ENCODE data around the gene NCKAP5.

The NCKAP5 gene

GRCh38 chr2:133568172-133568571 lies at the start of gene NCKAP5:
TSS of gene NCKAP5 (minus strand) at chr2:133568463. CDS start at chr2:133517526, 50,937 bp downstream.
- DNase-seq (ENCODE audit: low read depth) = no peak
- peak within 1 kb of the TSS; percentile 39 for H3K4me3 ChIP-seq (ENCODE audit: low read depth, low read length)

- no peak overlapping the region for H3K4me3 ChIP-seq (ENCODE audit: low read depth, low read length)
- no peak for DNase-seq (ENCODE audit: low read depth)
Observed at GRCh38 chr2:133609664-133610063, 41.4 kb upstream of the NCKAP5 start.

GRCh38 chr2:133608291-133608690 lies 40.0 kb upstream of the NCKAP5 start:
- no peak for DNase-seq (ENCODE audit: low read depth)
- H3K4me3 ChIP-seq (ENCODE audit: low read depth, low read length) = no peak overlapping the region

GRCh38 chr2:133607679-133608078 lies 39.4 kb upstream of the NCKAP5 start:
- DNase-seq (ENCODE audit: low read depth) = no peak
- no peak overlapping the region for H3K4me3 ChIP-seq (ENCODE audit: low read depth, low read length)

GRCh38 chr2:133606616-133607015 lies 38.4 kb upstream of the NCKAP5 start:
- no peak for DNase-seq (ENCODE audit: low read depth)
- H3K4me3 ChIP-seq (ENCODE audit: low read depth, low read length) = no peak overlapping the region

GRCh38 chr2:133605766-133606137 lies 37.5 kb upstream of the NCKAP5 start:
- no peak overlapping the region for H3K4me3 ChIP-seq (ENCODE audit: low read depth, low read length)
- DNase-seq (ENCODE audit: low read depth) = no peak

GRCh38 chr2:133605011-133605765 lies 36.9 kb upstream of the NCKAP5 start:
- H3K4me3 ChIP-seq (ENCODE audit: low read depth, low read length) = no peak overlapping the region
- no peak for DNase-seq (ENCODE audit: low read depth)

- no peak for DNase-seq (ENCODE audit: low read depth)
- no peak overlapping the region for H3K4me3 ChIP-seq (ENCODE audit: low read depth, low read length)
Observed at GRCh38 chr2:133603109-133603508, 34.8 kb upstream of the NCKAP5 start.

GRCh38 chr2:133602538-133602937 lies 34.3 kb upstream of the NCKAP5 start:
- no peak overlapping the region for H3K4me3 ChIP-seq (ENCODE audit: low read depth, low read length)
- no peak for DNase-seq (ENCODE audit: low read depth)

GRCh38 chr2:133600266-133600928 lies 32.1 kb upstream of the NCKAP5 start:
- DNase-seq (ENCODE audit: low read depth) = no peak
- no peak overlapping the region for H3K4me3 ChIP-seq (ENCODE audit: low read depth, low read length)

- no peak for DNase-seq (ENCODE audit: low read depth)
- H3K4me3 ChIP-seq (ENCODE audit: low read depth, low read length) = no peak overlapping the region
Observed at GRCh38 chr2:133599811-133600210, 31.5 kb upstream of the NCKAP5 start.

GRCh38 chr2:133599211-133599803 lies 31.0 kb upstream of the NCKAP5 start:
- DNase-seq (ENCODE audit: low read depth) = no peak
- no peak overlapping the region for H3K4me3 ChIP-seq (ENCODE audit: low read depth, low read length)

GRCh38 chr2:133598769-133599168 lies 30.5 kb upstream of the NCKAP5 start:
- H3K4me3 ChIP-seq (ENCODE audit: low read depth, low read length) = no peak overlapping the region
- DNase-seq (ENCODE audit: low read depth) = no peak

GRCh38 chr2:133596701-133597393 lies 28.6 kb upstream of the NCKAP5 start:
- no peak overlapping the region for H3K4me3 ChIP-seq (ENCODE audit: low read depth, low read length)
- DNase-seq (ENCODE audit: low read depth) = no peak

- DNase-seq (ENCODE audit: low read depth) = no peak
Observed at GRCh38 chr2:133591164-133591563, 22.9 kb upstream of the NCKAP5 start.

GRCh38 chr2:133589456-133589855 lies 21.2 kb upstream of the NCKAP5 start:
- no peak for DNase-seq (ENCODE audit: low read depth)
- H3K4me3 ChIP-seq (ENCODE audit: low read depth, low read length) = no peak overlapping the region

More at GRCh38 chr2:133591164-133591563, 22.9 kb upstream of the NCKAP5 start:
- no peak overlapping the region for H3K4me3 ChIP-seq (ENCODE audit: low read depth, low read length)

- H3K4me3 ChIP-seq (ENCODE audit: low read depth, low read length) = no peak overlapping the region
- no peak for DNase-seq (ENCODE audit: low read depth)
Observed at GRCh38 chr2:133588144-133588543, 19.9 kb upstream of the NCKAP5 start.

- no peak overlapping the region for H3K4me3 ChIP-seq (ENCODE audit: low read depth, low read length)
- DNase-seq (ENCODE audit: low read depth) = no peak
Observed at GRCh38 chr2:133586978-133587377, 18.7 kb upstream of the NCKAP5 start.

- no peak overlapping the region for H3K4me3 ChIP-seq (ENCODE audit: low read depth, low read length)
- DNase-seq (ENCODE audit: low read depth) = no peak
Observed at GRCh38 chr2:133581010-133581760, 12.9 kb upstream of the NCKAP5 start.
